Measurements from ENCODE around the gene RPE.

DNA sequence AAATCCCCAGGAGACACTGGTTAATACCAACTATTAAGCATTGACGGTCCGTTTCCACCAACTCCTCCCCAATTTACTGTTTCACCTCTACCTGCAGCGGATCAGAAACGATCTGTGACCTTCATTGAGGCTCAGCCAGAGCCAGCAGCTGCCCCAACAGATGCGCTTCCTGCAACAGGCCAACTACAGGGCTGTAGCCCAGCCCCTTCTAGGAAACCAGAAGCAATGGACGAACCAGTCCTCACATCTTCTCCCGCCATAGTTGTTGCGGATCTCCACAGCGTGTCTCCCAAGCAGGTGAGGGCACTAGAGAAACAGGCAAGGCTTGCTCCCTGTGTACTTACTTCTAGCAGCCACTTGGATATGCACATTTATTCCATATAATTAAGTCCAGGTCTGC lies 8.5 kb upstream of the RPE start:
- no peak for TF ChIP-seq CTCF (IDR thresholded peaks at IDR 0.05)
- TF ChIP-seq EP300 (IDR thresholded peaks at IDR 0.05), result no peak
